HL-60 (cell line): ENCODE data around the gene DOCK2.
A peak's percentile ranks its signal among the peaks of the same experiment; 100 is the strongest.

Experiments
- DNase-seq, 2 experiments: peaks; one replicate each; pipeline ENCODE4 v3.0.0-alpha.2; 2010 to 2020; ENCODE audit warnings: low read depth in 1 of 2, low spot score in 1 of 2
- H3K27ac ChIP-seq: fragments of 250-450 bp; sonication (Bioruptor Pico); replicated peaks from 2 replicates; pipeline ENCODE4 v1.5.1; 2020; ENCODE audit warnings: mild to moderate bottlenecking, moderate library complexity
- H3K27me3 ChIP-seq: fragments of 250-450 bp; sonication (Bioruptor Pico); 2 replicates; pipeline ENCODE4 v1.5.1; 2021; ENCODE audit warnings: mild to moderate bottlenecking, moderate library complexity; ENCODE audit not compliant: insufficient read depth, poor library complexity, severe bottlenecking
- H3K4me3 ChIP-seq: replicated peaks from 2 replicates; pipeline ENCODE4 v1.5.1; 2011; ENCODE audit warnings: mild to moderate bottlenecking, control low read depth, low read length; ENCODE audit not compliant: insufficient read depth
- CTCF ChIP-seq: IDR thresholded peaks from one replicate; pipeline ENCODE4 v1.5.1; 2011; ENCODE audit warnings: low read length, control low read depth, inconsistent platforms; ENCODE audit not compliant: insufficient read depth
- GABPA ChIP-seq: IDR thresholded peaks from 2 replicates; pipeline ENCODE4 v1.6.1; 2012; ENCODE audit warnings: low read depth
- POLR2AphosphoS5 ChIP-seq: IDR thresholded peaks from 2 replicates; pipeline ENCODE4 v1.6.1; 2012; ENCODE audit warnings: low read depth
- REST ChIP-seq: IDR thresholded peaks from 2 replicates; pipeline ENCODE4 v1.6.1; 2012; ENCODE audit warnings: low read depth; ENCODE audit not compliant: insufficient replicate concordance
- SPI1 ChIP-seq: IDR thresholded peaks from 2 replicates; pipeline ENCODE4 v1.6.1; 2012; ENCODE audit warnings: low read depth, mild to moderate bottlenecking, borderline replicate concordance

The DOCK2 gene

GRCh38 chr5:170111088-170111785, 474.2 kb downstream of the DOCK2 start:
- no peak for DNase-seq
- H3K27ac ChIP-seq = no peak overlapping the region
- TF ChIP-seq POLR2AphosphoS5 (no peak), GABPA (no peak), CTCF (no peak), REST (no peak), SPI1 (no peak)
- H3K27me3 ChIP-seq = no peaks in the 10 kb centered on the region
- H3K4me3 ChIP-seq = no peak overlapping the region

- Histone ChIP-seq H3K27me3 (no peaks in the 10 kb centered on the region), H3K4me3 (no peak overlapping the region), H3K27ac (peak overlapping the region; percentile 89)
- TF ChIP-seq REST (no peak), SPI1 (no peak), POLR2AphosphoS5 (no peak), CTCF (no peak), GABPA (no peak)
- DNase-seq = no peak
These were observed 475.9 kb downstream of the DOCK2 start for GRCh38 chr5:170112876-170113521.

DNA sequence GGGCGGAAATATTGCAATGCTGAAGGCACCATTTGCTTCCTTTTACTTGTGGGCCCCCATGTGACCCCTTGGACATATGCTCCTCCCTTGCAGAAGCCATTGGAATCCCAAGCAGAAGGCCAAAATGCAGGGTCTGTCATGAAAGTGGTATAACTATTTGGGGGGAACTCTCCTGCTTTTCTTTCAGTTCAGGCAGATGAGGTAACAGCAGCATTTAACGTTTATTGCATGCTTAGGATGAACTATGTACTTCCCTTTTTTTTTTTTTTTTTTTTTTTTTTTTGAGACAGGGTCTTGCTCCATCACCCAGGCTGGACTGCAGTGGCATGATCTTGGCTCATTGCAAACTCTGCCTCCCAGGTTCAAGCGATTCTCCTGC, 476.4 kb downstream of the DOCK2 start:
- DNase-seq = peak; percentile 59 to 69
- H3K27ac ChIP-seq = peak overlapping the region; percentile 89

More for the DNA sequence above, 476.4 kb downstream of the DOCK2 start:
- TF ChIP-seq REST = no peak
- peak; percentile 65; the same call in 1 of the 2 replicates for TF ChIP-seq SPI1
- H3K27me3 ChIP-seq = no peaks in the 10 kb centered on the region
- H3K4me3 ChIP-seq = no peak overlapping the region
